Measurements from ENCODE around the gene CCDC197. TPM values are rescaled to one million over a fixed set of nuclear protein-coding genes. Genes with fewer than 3 reads are reported as not detected.

The CCDC197 gene
- total RNA-seq, 2 experiments from 2014 or later = 0.44 to 0.69 TPM

DNA sequence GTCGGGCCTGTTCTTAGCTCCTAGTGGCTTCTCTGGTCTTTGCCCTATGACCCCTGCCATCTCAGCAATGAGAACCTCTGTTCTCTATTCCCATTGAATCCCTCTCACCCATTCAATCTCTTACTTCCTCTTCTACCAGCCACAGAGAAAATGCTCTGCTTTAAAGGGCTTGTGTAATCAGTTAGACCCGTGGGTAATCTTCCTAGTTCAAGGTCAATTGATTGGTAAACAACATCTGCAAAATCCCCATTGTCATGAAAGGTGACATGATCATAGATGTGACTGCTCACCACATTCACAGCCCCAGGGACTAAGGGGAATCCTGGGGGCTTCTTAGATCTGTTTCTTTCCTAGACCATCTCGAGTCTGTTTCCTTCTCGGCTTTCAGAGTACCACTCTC, 7.2 kb upstream of the CCDC197 start:
- Mint-ChIP-seq H3K27ac (no peak overlapping the region), H3K4me3 (no peak overlapping the region), H3K4me1 (ENCODE audit: low read depth) (peaks cover 14% of the 10 kb centered on the region), H3K27me3 (no peaks in the 10 kb centered on the region), H3K9me3 (no peaks in the 10 kb centered on the region), H3K36me3 (no peaks in the 10 kb centered on the region)
- ChIA-PET CTCF (interaction anchor here (1.0 to 4.2 kb wide), 3 partner anchors 19 to 51 kb away, joined by 3 to 35 read pairs (median 11); no protein-coding TSS in a partner anchor), POLR2A (no interaction called here)
- no peak for DNase-seq
- intact Hi-C loops (cut with micrococcal nuclease) = no loop called here

- H3K27ac Mint-ChIP-seq = no peak overlapping the region
These were observed 5.9 kb upstream of the CCDC197 start for GRCh38 chr14:93991212-93991611.

GRCh38 chr14:93991649-93992048, 5.5 kb upstream of the CCDC197 start:
- ChIA-PET CTCF (interaction anchor here (0.9 to 4.2 kb wide), 8 partner anchors 10 to 55 kb away, joined by 3 to 35 read pairs (median 5); partner anchors contain the start of gene ASB2), POLR2A (interaction anchor here (1.2 to 1.8 kb wide), 3 partner anchors 9 to 28 kb away, joined by 4 to 6 read pairs (median 5); no protein-coding TSS in a partner anchor)
- no peak for DNase-seq
- Mint-ChIP-seq H3K9me3 (no peaks in the 10 kb centered on the region), H3K36me3 (no peaks in the 10 kb centered on the region), H3K27ac (no peak overlapping the region), H3K4me3 (no peak overlapping the region), H3K4me1 (ENCODE audit: low read depth) (peaks cover 24% of the 10 kb centered on the region), H3K27me3 (no peaks in the 10 kb centered on the region)
- intact Hi-C loops (cut with micrococcal nuclease) = no loop called here

More at GRCh38 chr14:93991212-93991611, 5.9 kb upstream of the CCDC197 start:
- ChIA-PET POLR2A (interaction anchor here (1.2 to 1.8 kb wide), 3 partner anchors 9 to 28 kb away, joined by 4 to 6 read pairs (median 5); no protein-coding TSS in a partner anchor), CTCF (interaction anchor here (0.9 to 4.2 kb wide), 8 partner anchors 9 to 54 kb away, joined by 3 to 35 read pairs (median 5); partner anchors contain the start of gene ASB2)
- Mint-ChIP-seq H3K27me3 (no peaks in the 10 kb centered on the region), H3K36me3 (no peaks in the 10 kb centered on the region), H3K4me3 (no peak overlapping the region), H3K4me1 (ENCODE audit: low read depth) (peaks cover 24% of the 10 kb centered on the region), H3K9me3 (no peaks in the 10 kb centered on the region)
- peak; percentile 38 for DNase-seq
- intact Hi-C loops (cut with micrococcal nuclease) = no loop called here

DNA sequence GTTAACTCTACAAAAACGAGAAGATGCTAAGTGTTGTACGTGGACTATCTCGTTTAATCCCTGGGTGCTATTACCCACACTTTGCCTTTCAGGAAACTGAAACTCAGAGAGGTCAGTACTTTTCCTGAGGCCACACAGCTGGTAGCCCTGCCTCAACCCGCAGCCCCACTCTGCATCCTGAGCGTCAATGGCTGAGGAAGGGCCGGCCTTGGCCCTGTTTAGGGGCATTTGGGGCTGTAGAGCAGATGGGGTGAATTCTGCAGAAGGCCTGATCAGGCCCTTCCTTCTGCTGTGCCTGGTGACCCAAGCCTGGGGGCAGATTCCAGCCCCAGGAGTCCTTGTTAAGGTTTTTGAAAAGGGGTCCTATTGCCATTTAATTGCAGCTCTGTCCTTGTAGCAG, 3.7 kb upstream of the CCDC197 start:
- Mint-ChIP-seq H3K27me3 (no peaks in the 10 kb centered on the region), H3K27ac (no peak overlapping the region), H3K36me3 (no peaks in the 10 kb centered on the region), H3K9me3 (no peaks in the 10 kb centered on the region), H3K4me1 (ENCODE audit: low read depth) (peaks cover 35% of the 10 kb centered on the region), H3K4me3 (no peak overlapping the region)
- ChIA-PET CTCF (interaction anchor here (1.0 to 4.2 kb wide), 4 partner anchors 10 to 143 kb away, joined by 3 to 35 read pairs (median 6); no protein-coding TSS in a partner anchor), POLR2A (interaction anchor here (1.2 to 1.6 kb wide), 2 partner anchors 15 to 34 kb away, joined by 3 to 5 read pairs; no protein-coding TSS in a partner anchor)
- intact Hi-C loops (cut with micrococcal nuclease) = no loop called here
- DNase-seq = no peak

GRCh38 chr14:93994919-93995682, 2.0 kb upstream of the CCDC197 start:
- ChIA-PET CTCF (interaction anchor here (1.0 to 7.7 kb wide), 6 partner anchors 17 to 135 kb away, joined by 3 to 309 read pairs (median 3); no protein-coding TSS in a partner anchor), POLR2A (interaction anchor here (0.6 to 2.2 kb wide), 8 partner anchors 15 to 185 kb away, joined by 3 to 16 read pairs (median 3); no protein-coding TSS in a partner anchor)
- peaks cover 35% of the 10 kb centered on the region for H3K4me1 Mint-ChIP-seq (ENCODE audit: low read depth)
- peak overlapping the region; percentile 54 for H3K27ac Mint-ChIP-seq
- intact Hi-C loops (cut with micrococcal nuclease) = loop anchor here (1.0 kb wide), 2 partner anchors 19 to 35 kb away; partner anchors contain the start of gene ASB2
- H3K36me3 Mint-ChIP-seq = no peaks in the 10 kb centered on the region
- H3K9me3 Mint-ChIP-seq = no peaks in the 10 kb centered on the region
- no peak overlapping the region for H3K4me3 Mint-ChIP-seq
- H3K27me3 Mint-ChIP-seq = no peaks in the 10 kb centered on the region
- DNase-seq = peak; percentile 86

GRCh38 chr14:93996130-93996695, 888 bp upstream of the CCDC197 start:
- ChIA-PET POLR2A (interaction anchor here (1.2 to 3.5 kb wide), 3 partner anchors 18 to 41 kb away, joined by 3 to 12 read pairs (median 5); partner anchors contain the start of gene ASB2), CTCF (interaction anchor here (0.9 to 7.7 kb wide), 5 partner anchors 11 to 134 kb away, joined by 3 to 309 read pairs (median 3); no protein-coding TSS in a partner anchor)
- peak overlapping the region; percentile 47 for H3K27ac Mint-ChIP-seq
- H3K4me1 Mint-ChIP-seq (ENCODE audit: low read depth) = peaks cover 38% of the 10 kb centered on the region
- H3K27me3 Mint-ChIP-seq = no peaks in the 10 kb centered on the region
- no peaks in the 10 kb centered on the region for H3K36me3 Mint-ChIP-seq
- intact Hi-C loops (cut with micrococcal nuclease) = no loop called here
- H3K4me3 Mint-ChIP-seq = no peak overlapping the region
- DNase-seq = no peak
- H3K9me3 Mint-ChIP-seq = no peaks in the 10 kb centered on the region

- DNase-seq = no peak
- no peak overlapping the region for H3K27ac Mint-ChIP-seq
- intact Hi-C loops (cut with micrococcal nuclease) = no loop called here
- H3K4me3 Mint-ChIP-seq = no peak overlapping the region
- no peaks in the 10 kb centered on the region for H3K9me3 Mint-ChIP-seq
- H3K27me3 Mint-ChIP-seq = no peaks in the 10 kb centered on the region
- CTCF ChIA-PET = interaction anchor here (1.1 to 7.7 kb wide), 9 partner anchors 14 to 182 kb away, joined by 4 to 309 read pairs (median 5); partner anchors contain the start of gene ASB2
- POLR2A ChIA-PET = interaction anchor here (1.3 to 3.5 kb wide), 4 partner anchors 22 to 59 kb away, joined by 3 to 12 read pairs (median 7); partner anchors contain the start of gene ASB2
- peaks cover 43% of the 10 kb centered on the region for H3K4me1 Mint-ChIP-seq (ENCODE audit: low read depth)
- no peaks in the 10 kb centered on the region for H3K36me3 Mint-ChIP-seq
These were observed 1.1 kb downstream of the CCDC197 start for GRCh38 chr14:93997916-93998870.

GRCh38 chr14:93998871-93999403, 1.8 kb downstream of the CCDC197 start:
- Mint-ChIP-seq H3K36me3 (no peaks in the 10 kb centered on the region), H3K9me3 (no peaks in the 10 kb centered on the region), H3K27me3 (no peaks in the 10 kb centered on the region), H3K4me3 (no peak overlapping the region), H3K27ac (peak overlapping the region; percentile 38), H3K4me1 (ENCODE audit: low read depth) (peaks cover 43% of the 10 kb centered on the region)
- intact Hi-C loops (cut with micrococcal nuclease) = no loop called here
- ChIA-PET POLR2A (interaction anchor here (0.7 to 3.5 kb wide), 5 partner anchors 23 to 59 kb away, joined by 3 to 12 read pairs (median 6); partner anchors contain the start of gene ASB2), CTCF (interaction anchor here (2.0 to 7.7 kb wide), 6 partner anchors 16 to 60 kb away, joined by 6 to 309 read pairs (median 16); partner anchors contain the start of gene ASB2)
- no peak for DNase-seq

DNA sequence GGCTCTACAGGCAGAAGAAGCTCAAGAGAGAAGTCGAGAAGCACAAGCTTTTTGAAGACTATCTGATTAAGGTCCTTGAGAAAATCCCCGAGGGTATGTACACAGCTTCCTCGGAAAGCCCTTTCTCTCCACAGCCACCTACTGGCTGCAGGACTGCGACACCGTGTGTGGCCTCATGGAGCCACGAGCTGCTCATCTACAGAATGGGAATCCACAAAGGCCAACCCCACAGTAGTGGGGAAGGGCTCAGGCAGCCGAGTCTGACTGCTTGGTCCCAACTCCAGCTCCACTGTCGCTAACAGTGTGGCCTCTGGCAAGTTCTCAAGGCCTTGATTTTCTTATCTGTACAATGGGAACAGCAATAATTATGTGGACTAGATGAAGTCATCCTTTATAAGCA, 2.5 kb downstream of the CCDC197 start:
- ChIA-PET CTCF (interaction anchor here (1.3 to 7.7 kb wide), 9 partner anchors 15 to 137 kb away, joined by 5 to 309 read pairs (median 11); partner anchors contain the start of gene ASB2), POLR2A (interaction anchor here (0.7 to 3.5 kb wide), 6 partner anchors 21 to 60 kb away, joined by 3 to 17 read pairs (median 6); partner anchors contain the start of gene ASB2)
- intact Hi-C loops (cut with micrococcal nuclease) = no loop called here
- no peak for DNase-seq
- no peak overlapping the region for H3K4me3 Mint-ChIP-seq
- peaks cover 41% of the 10 kb centered on the region for H3K4me1 Mint-ChIP-seq (ENCODE audit: low read depth)
- no peaks in the 10 kb centered on the region for H3K36me3 Mint-ChIP-seq
- H3K27ac Mint-ChIP-seq = peak overlapping the region; percentile 38
- H3K9me3 Mint-ChIP-seq = no peaks in the 10 kb centered on the region
- H3K27me3 Mint-ChIP-seq = no peaks in the 10 kb centered on the region

DNA sequence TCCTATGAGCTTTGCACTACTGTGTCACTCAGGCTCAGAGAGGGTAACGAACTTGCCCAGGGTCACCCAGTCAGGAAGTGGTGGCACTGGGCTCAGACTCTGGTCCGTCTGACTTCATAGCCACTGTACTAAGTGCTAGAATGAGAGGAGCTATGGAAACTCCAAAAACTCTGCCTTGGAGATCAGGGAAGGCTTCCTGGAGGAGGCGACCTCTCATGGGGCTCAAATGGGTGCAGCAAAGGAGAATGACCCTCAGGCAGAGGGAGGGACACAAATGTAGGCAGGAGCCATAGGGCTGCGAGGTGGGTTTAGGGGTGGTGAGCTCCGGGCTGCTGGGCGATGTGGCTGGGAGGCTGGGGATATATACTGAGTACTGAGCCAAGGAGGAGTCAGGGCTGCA, 3.2 kb downstream of the CCDC197 start:
- Mint-ChIP-seq H3K9me3 (no peaks in the 10 kb centered on the region), H3K27ac (no peak overlapping the region), H3K4me1 (ENCODE audit: low read depth) (peaks cover 37% of the 10 kb centered on the region), H3K4me3 (no peak overlapping the region), H3K36me3 (no peaks in the 10 kb centered on the region), H3K27me3 (no peaks in the 10 kb centered on the region)
- POLR2A ChIA-PET = interaction anchor here (1.0 to 2.6 kb wide), 6 partner anchors 22 to 61 kb away, joined by 3 to 17 read pairs (median 6); no protein-coding TSS in a partner anchor
- intact Hi-C loops (cut with micrococcal nuclease) = no loop called here
- CTCF ChIA-PET = interaction anchor here (0.6 to 7.7 kb wide), 14 partner anchors 15 to 180 kb away, joined by 3 to 309 read pairs (median 8); partner anchors contain the start of genes ASB2, FAM181A and OTUB2
- no peak for DNase-seq

Measured in activated CD4-positive, alpha-beta memory T cell treated with anti-CD3 and anti-CD28 coated beads for 36 hours (primary cell).